GM12892 (cell line): ENCODE measurements around the gene GFY.

Experiments used
- DNase-seq: peaks from one replicate; pipeline ENCODE4 v3.0.0; 2011; ENCODE audit not compliant: insufficient read length
- FAIRE-seq: peaks from 2 replicates; lab custom pipeline; 2011; peaks lifted over from hg19 to GRCh38; lab: Jason Lieb, UNC
- POLR2A ChIP-seq: IDR thresholded peaks from 2 replicates; pipeline ENCODE4 v1.6.1; 2011; ENCODE audit warnings: low read depth, low read length, control low read depth
- POLR2AphosphoS5 ChIP-seq: IDR thresholded peaks from 2 replicates; pipeline ENCODE4 v1.6.1; 2011; ENCODE audit warnings: low read depth, low read length, control low read depth
- TAF1 ChIP-seq: IDR thresholded peaks from 2 replicates; pipeline ENCODE4 v1.6.1; 2011; ENCODE audit warnings: low read depth, mild to moderate bottlenecking, control low read depth, low read length, borderline replicate concordance

GFY gene

DNA sequence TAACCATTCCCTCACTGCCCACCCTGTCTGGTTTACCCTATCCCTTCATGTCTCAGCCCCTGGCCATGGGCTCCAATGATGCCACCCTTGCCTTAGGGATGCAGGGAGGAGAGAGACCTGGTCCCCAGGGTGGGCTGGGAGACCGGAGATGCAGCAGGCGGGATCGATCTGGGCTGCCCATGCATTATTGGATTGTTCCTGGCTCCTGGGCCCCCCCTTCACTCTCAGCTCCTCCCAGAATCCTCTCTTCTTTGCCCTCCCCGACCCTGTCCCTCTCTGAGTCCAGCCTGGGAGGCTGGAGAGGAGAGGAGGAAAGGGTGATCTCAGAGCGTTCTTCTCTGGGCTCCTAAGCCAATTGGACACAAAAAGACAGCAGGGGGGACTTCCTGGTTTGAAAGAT is 31.3 kb upstream of the GFY start:
- DNase-seq: no peak
- no peak for FAIRE-seq
- TF ChIP-seq POLR2A: no peak
- TF ChIP-seq TAF1: no peak

DNA sequence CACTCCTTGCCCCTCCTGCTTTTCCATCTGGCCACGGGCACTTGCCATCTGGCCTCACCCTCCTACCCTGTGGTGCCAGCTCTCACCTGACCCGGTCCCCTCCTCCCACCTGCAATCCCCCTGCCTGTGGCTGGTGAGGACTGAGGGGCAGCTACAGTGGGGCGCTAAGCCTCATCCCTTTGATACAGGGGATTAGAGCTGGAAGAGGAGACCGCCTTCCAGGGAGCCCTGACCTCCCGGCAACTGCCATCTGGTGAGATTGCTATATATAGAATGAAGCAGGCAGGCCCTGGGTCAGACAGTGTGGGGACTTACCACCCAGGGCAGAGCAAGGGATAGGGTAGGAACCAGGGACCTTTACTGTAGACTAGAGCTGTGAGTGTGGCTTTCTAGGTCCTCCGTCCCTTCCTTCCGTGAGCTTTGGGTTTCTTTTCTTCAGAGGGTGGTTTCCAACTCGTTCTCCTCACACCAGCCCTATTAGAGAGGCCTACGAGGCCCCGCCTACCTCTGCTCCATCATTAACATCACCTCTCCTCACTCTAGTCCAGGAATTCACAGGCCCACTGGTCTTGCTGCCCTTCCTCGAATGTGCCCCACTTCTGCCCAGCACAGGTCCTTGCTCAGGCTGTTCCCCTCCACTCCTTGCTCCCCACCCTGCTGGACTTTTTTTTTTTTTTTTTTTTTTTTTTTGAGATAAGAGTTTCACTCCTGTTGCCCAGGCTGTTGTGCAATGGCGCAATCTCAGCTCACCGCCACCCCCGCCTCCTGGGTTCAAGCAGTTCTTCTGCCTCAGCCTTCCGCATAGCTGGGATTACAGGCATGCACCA is 29.4 kb upstream of the GFY start:
- FAIRE-seq: no peak
- TF ChIP-seq POLR2A (no peak), POLR2AphosphoS5 (no peak), TAF1 (no peak)
- no peak for DNase-seq

DNA sequence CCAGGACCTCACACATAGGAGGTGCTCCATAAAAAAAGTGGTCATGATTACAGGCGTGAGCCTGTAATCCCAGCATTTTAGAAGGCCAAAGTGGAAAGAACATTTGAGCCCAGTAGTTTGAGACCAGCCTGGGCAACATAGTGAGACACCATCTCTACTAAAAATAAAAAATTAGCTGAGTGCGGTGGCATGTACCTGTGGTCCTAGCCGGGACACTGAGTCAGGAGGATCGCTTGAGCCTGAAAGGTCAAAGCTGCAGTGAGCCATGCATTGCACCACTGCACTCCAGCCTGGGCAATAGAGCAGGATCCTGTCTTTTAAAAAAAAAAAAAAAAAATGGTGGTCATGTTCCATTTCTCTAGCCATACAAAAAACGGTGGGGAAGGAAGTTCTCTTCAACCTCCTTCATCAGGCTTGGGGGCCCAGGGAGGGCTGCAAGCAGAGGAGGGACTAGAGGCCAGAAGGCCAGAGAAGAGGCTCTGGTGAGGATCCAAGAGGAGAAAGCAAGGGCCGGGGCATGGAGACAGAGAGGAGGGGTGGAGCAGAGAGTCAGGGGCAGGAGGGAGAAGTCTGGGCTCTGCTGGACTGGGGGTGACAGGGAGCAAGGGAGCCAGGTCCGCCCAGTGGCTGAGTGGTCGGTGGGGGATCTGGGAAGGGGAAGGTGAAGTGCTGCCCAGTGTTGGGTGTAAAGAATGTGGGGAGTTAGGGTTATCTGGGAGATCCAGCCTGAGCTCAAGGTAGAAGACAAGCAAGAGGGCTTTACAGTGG is 28.3 kb upstream of the GFY start:
- TF ChIP-seq POLR2AphosphoS5: no peak
- no peak for TF ChIP-seq TAF1
- FAIRE-seq: no peak
- DNase-seq: no peak

DNA sequence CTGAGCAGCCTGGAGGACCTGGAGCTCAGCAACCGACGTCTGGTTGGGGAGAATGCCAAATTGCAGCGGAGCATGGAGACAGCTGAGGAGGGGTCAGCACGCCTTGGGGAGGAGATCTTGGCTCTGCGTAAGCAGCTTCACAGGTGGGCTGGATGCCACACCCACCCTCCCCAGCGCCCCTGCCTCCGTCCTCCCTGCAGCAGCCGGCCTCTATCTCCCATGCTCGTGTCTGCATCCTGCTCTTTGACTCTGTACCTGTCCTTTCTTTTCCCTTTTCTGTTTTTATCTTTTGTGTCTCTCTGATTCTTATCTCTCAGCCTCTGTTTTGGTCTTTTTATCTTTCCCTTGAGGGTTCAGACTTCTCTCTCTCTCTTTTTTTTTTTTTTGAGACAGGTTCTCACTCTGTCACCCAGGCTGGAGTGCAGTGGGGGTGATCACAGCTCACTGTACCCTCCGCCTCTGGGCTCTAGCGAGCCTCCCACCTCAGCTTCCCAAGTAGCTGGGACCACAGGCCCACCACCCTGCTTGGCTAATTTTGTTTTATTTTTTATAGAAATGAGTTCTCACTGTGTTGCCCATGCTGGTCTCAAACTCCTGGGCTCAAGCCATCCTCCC is 27.1 kb upstream of the GFY start:
- TF ChIP-seq TAF1: no peak
- TF ChIP-seq POLR2A: no peak
- TF ChIP-seq POLR2AphosphoS5: no peak
- DNase-seq (no peak), FAIRE-seq (no peak)

DNA sequence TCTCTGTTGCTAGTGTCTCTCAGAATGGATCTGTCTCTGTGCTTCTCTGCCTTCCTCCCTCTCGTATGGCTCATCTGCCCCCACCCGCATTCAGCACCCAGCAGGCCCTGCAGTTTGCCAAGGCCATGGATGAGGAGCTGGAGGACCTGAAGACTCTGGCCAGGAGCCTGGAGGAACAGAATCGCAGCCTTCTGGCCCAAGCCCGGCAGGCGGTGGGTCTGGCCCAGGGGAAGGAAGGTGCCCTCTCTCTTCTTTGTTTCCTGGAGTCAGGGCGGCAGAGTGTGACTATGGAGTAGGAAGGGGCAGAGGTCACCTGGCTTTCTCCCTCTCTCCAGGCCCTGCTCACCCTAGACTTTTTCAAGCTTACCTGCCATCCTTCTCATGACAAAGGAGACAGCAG is 26.3 kb upstream of the GFY start:
- DNase-seq: no peak
- FAIRE-seq: no peak
- TF ChIP-seq POLR2AphosphoS5 (no peak), TAF1 (no peak), POLR2A (no peak)

DNA sequence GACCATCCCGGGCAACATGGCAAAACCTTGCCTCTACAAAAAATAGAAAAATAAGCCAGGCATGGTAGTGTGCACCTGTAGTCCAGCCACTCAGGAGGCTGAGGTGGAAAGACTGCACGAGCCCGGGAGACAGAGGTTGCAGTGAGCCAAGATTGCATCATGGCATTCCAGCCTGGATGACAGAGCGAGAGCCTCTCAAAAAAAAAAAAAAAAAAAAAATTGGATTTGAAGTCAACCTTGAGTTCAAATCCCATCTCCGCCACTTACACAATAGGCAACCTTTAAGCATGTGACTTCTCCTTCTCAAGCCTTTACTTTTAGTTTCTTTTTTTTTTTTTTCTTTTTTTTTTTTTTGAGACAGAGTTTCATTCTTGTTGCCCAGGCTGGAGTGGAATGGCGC is 25.2 kb upstream of the GFY start:
- FAIRE-seq (no peak), DNase-seq (no peak)
- no peak for TF ChIP-seq POLR2A
- TF ChIP-seq TAF1: no peak
- TF ChIP-seq POLR2AphosphoS5: no peak

DNA sequence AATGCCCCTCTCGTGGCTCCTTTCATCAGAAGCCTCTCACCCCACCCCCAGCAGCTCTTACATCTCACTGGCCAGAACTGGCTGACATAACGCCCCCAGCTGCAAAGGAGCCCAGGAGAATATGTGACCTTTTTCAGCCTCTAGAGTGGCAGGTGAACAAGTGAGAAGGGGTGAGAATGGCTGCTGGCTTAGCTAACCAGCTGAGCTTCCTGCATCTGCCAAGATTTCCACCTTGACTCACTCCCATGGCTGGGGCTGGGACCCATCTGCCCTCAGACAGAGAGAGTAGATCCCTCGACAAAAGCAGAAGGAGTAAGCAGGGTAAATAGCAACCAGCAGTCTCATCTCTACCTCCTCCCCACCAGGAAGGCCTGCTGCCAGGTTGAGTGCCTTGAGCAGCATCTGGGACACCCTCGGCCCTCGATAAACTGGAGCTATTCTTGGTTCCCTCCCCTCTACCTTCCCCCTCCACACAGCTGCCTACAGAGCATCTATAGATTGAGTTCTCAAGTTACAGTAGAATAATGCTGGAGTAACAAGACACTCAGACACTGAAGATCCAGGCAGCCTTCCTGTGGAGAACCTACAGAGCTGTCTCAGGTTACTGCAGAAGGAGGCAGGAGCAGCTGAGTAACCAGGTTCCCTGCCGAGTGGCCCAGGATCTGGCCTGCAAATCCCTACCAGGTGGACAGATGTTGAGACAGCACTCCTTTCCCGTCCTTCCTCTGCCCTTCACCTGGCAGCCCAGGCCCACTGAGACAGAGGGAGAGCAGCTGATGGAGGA is 21.6 kb upstream of the GFY start:
- FAIRE-seq: no peak

DNA sequence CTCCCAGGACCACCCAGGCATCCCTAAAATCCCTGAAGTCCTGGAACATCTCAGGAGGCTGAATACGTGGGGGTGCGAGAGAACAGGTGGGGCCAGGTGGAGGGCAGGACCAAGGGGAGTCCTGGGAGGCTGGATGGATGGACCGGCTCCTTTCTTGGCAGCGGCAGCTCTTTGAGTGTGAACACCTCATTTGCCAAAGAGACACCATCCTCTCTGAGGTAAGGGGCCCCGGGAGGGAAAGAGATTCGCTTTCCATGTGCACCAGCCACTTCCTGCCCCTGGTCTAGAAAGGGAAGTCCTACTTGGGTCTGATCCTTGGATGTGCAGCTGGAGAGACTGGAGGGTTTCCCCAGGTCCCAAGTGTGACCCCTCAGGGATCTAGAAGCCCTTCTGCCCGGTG is 18.1 kb upstream of the GFY start:
- TF ChIP-seq TAF1 (no peak), POLR2AphosphoS5 (no peak), POLR2A (no peak)
- DNase-seq (peak; percentile 13), FAIRE-seq (no peak)

More for the DNA sequence above, 21.6 kb upstream of the GFY start:
- DNase-seq: no peak
- TF ChIP-seq POLR2AphosphoS5: no peak
- TF ChIP-seq TAF1: no peak
- TF ChIP-seq POLR2A: no peak

DNA sequence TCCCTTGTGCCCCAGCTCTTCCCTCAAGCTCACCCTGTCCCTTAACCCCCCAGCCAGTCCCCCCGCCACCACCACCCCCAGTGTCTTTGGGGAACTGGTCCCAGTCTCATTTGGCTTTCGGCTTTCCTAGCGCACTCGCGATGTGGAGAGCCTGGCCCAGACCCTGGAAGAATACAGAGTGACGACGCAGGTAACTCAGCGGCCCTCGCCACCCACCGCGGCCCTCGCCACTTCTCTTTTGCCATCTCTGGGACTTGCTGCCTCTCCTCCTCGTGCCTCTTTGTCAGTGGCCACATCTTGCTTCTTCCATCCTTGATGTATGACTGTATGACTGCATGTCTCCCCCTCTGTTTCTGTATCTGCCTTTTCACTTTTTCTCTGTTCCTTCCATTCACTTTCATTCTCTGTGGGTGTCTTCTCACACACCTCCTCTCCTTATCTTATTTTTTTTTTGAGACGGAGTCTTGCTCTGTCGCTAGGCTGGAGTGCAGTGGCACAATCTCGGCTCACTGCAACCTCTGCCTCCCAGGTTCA is 17.6 kb upstream of the GFY start:
- no peak for TF ChIP-seq TAF1
- TF ChIP-seq POLR2AphosphoS5: no peak
- TF ChIP-seq POLR2A: no peak
- DNase-seq (no peak), FAIRE-seq (no peak)

DNA sequence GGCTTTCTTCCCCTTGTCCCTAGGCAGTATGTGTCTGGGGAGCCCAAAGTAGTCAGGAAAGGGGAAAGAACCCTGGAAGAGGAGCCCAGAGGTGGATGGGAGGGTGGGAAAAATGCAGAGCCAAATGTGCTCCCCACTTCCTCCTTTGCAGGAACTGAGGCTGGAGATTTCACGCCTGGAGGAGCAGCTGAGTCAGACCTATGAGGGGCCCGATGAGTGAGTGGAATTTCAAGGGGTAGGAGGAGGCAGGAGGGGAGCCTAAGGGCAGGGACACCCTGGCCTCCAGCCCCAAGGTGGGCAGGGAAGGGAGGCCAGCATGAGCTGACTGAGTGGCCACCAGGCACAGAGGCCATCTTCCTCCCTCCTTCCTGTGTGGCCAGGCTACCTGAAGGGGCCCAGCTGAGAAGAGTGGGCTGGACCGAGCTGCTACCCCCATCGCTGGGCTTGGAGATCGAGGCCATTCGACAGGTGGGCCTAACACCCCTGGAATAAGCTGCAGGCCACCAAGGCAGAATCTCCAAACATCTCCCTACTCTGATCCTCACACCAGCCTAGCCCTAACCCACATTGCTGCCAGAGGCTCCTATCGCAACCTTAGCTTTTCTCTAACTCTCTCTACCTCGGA is 16.3 kb upstream of the GFY start:
- TF ChIP-seq TAF1: no peak
- TF ChIP-seq POLR2A: no peak
- TF ChIP-seq POLR2AphosphoS5: no peak
- no peak for DNase-seq
- FAIRE-seq: peak; percentile 64

DNA sequence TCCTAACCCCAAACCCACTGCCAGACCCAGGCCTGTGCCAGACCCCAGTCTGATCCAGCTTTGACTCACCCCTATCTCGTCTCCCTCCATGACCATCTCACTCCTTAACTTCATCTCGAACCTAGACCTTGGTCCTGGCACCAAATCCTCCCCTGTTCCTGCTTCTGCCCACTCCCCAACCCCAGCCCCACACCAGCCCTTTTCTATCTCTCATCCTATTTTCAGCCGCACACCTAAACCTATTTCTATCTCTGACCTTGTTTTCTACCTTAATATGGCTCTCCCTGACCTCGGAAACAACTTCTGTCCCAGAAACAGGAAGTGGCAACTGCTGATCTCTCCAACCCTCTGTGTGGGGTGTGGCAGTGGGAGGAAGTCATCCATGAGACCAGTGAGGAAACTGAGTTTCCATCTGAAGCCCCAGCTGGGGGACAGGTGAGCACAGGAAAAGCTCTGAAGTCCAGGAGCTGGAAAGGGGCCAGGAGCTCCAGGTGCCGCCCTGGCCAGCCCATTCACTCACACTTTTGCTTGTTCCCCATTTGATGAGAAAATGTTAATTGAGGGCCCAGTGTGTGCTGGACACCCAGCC is 15.7 kb upstream of the GFY start:
- no peak for DNase-seq
- TF ChIP-seq POLR2AphosphoS5: no peak
- 0 out of 2 replicates have a peak, but pooled peaks have one; percentile 23 for TF ChIP-seq POLR2A
- TF ChIP-seq TAF1: peak; percentile 34; the same call in 1 of the 2 replicates
- peak; percentile 91 for FAIRE-seq
